Measurements from ENCODE around the gene TNNT1.

TNNT1 gene

DNA sequence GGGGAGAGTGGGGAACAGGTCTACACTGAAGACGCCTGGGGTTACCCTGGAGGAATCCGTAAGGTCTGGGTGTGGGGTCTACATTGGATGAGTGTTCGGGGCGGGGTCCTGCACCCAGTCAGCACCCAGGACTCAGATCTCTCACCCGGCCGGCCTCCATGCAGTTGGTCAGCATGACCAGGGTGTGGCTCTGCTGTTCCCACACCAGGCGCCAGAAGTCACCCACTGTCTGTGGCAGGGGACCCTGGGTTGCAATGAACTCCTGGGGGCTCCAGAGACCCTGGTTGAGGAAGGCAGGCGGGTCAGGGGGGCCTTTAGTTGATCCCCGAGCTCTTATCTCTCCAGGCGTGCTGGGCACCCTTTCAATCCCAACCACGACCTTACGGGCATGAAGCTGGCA lies 37.1 kb upstream of the TNNT1 start:
- TF ChIP-seq CTCF (IDR thresholded peaks at IDR 0.05; ENCODE audit: insufficient read depth, missing control alignments) = no peak
- no peak for DNase-seq (ENCODE audit: insufficient read length, low spot score)
- no peak for FAIRE-seq

- DNase-seq (ENCODE audit: insufficient read length, low spot score) (no peak), FAIRE-seq (no peak)
- no peak for TF ChIP-seq CTCF (IDR thresholded peaks at IDR 0.05; ENCODE audit: insufficient read depth, missing control alignments)
Observed at GRCh38 chr19:55181740-55182139, 32.7 kb upstream of the TNNT1 start.

- FAIRE-seq (no peak), DNase-seq (ENCODE audit: insufficient read length, low spot score) (no peak)
- TF ChIP-seq CTCF (IDR thresholded peaks at IDR 0.05; ENCODE audit: insufficient read depth, missing control alignments) = no peak
Observed at GRCh38 chr19:55179606-55180484, 30.8 kb upstream of the TNNT1 start, which contains the start of gene SYT5. Gene SYT5, minus strand, starts transcription at chr19:55180289. Its CDS starts 1,248 bp downstream, at chr19:55179041.

DNA sequence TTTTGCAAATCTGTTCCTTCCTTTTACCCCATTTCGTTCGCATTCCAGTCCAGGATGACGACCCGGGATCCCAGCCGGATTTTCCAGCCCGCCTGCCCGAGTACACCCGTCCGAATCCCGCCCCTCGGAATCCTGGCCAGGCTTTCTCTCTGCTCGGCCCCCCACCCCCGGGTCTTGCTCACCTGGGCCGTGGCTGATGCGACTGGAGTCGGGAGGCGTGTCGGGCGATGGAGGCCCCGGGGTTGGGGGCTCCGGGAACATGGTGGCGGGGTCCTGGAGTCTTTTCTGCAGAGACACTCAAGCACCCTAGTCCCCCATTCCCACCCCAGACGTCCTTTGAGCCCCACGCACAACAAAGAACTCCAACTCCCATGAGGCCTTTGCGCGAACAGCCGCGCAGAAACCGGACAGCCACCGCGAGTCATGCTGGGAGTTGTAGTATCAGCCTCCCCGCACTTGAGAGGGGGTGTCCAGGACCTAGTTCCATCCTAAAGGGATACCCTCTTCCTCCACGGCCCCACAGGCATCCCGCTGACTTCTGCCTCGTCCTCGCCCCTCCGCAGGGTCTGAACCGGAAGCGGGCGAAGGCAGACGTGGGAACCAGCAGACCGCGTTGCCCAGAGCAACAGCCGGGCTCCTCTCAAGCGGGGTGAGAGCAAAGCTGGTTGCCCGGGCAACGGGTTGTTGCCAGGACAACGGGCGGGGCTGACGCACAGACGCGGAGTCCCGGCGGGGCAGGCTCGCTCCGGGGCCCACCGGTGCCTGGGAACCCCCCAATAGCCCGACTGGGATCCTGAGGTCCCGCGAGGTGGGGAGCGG lies 30.0 kb upstream of the TNNT1 start:
- FAIRE-seq = no peak
- no peak for TF ChIP-seq CTCF (IDR thresholded peaks at IDR 0.05; ENCODE audit: insufficient read depth, missing control alignments)
- DNase-seq (ENCODE audit: insufficient read length, low spot score) = peak; percentile 97

DNA sequence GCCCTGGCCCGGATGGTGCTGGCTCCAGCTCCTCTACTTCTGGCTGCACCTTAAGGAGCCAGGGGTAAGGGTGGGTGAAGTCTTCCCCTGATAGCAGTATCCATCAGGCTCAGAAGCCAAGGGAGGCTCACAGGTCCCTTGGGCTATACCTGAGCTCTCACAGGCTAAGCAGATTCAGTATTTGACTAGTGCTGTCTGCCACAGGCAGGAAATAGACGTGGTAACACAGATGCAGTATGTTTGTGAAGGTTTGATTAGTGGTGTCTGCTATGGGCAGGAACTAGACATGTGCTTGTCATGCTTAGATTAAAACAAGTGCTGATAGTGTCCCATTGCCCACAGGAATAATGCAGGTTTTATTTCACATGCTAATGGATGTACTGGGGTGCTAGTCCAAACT lies 27.1 kb upstream of the TNNT1 start:
- TF ChIP-seq CTCF (IDR thresholded peaks at IDR 0.05; ENCODE audit: insufficient read depth, missing control alignments) = no peak
- DNase-seq (ENCODE audit: insufficient read length, low spot score) = no peak
- no peak for FAIRE-seq

- FAIRE-seq (no peak), DNase-seq (ENCODE audit: insufficient read length, low spot score) (no peak)
- TF ChIP-seq CTCF (IDR thresholded peaks at IDR 0.05; ENCODE audit: insufficient read depth, missing control alignments) = no peak
Observed at GRCh38 chr19:55175117-55175867, 26.3 kb upstream of the TNNT1 start.

Data from D721Med (cell line).